Natural killer cell (primary cell): ENCODE data around the gene IPPK. TPM values are rescaled to one million over a fixed set of nuclear protein-coding genes. Genes with fewer than 3 reads are reported as not detected.

Experiments used
- ATAC-seq, 3 donors: fragments of 150-1000 bp in 2 of 3; fragments of 200-7000 bp in 1 of 3; cut with Tn5 transposase; 1 replicate in 1 of 3; 2 replicates in 2 of 3; pipeline ENCODE4 v1.10.0; 2021; ENCODE audit warnings: mild to moderate bottlenecking in 2 of 3, moderate library complexity in 2 of 3
- DNase-seq, 2 donors: peaks; one replicate each; pipeline versions ENCODE4 v3.0.0 to v3.0.0-alpha.2; 2013 to 2021; ENCODE audit warnings: mixed read lengths in 1 of 2
- H3K27ac ChIP-seq: one replicate; pipeline ENCODE4 v1.5.1; 2013; ENCODE audit warnings: mild to moderate bottlenecking, low read length
- H3K27me3 ChIP-seq: one replicate; pipeline ENCODE4 v1.6.1; 2013; ENCODE audit warnings: low read length; ENCODE audit not compliant: control insufficient read depth, insufficient read depth
- H3K36me3 ChIP-seq: one replicate; pipeline ENCODE4 v1.6.1; 2013; ENCODE audit warnings: low read length; ENCODE audit not compliant: control insufficient read depth, insufficient read depth
- H3K4me1 ChIP-seq: one replicate; pipeline ENCODE4 v1.6.1; 2013; ENCODE audit warnings: low read length; ENCODE audit not compliant: control insufficient read depth, insufficient read depth
- H3K4me3 ChIP-seq: one replicate; pipeline ENCODE4 v1.5.1; 2013; ENCODE audit warnings: low read length
- H3K9me3 ChIP-seq: one replicate; pipeline ENCODE4 v1.6.1; 2013; ENCODE audit warnings: low read length; ENCODE audit not compliant: control insufficient read depth, insufficient read depth
- H3K27ac Mint-ChIP-seq, 2 donors: one replicate each; pipeline ENCODE4 v1.8.0; 2022; ENCODE audit warnings: mild to moderate bottlenecking in 2 of 2, mixed read lengths in 2 of 2, moderate library complexity in 1 of 2
- H3K27me3 Mint-ChIP-seq, 2 donors: one replicate each; pipeline ENCODE4 v1.8.0; 2022; ENCODE audit warnings: low read depth in 2 of 2, mixed read lengths in 2 of 2
- H3K36me3 Mint-ChIP-seq: one replicate; pipeline ENCODE4 v1.8.0; 2022; ENCODE audit warnings: mixed read lengths
- H3K4me1 Mint-ChIP-seq, 2 donors: one replicate each; pipeline ENCODE4 v1.8.0; 2022; ENCODE audit warnings: mixed read lengths in 2 of 2
- H3K4me3 Mint-ChIP-seq: one replicate; pipeline ENCODE4 v1.8.0; 2022; ENCODE audit warnings: mild to moderate bottlenecking, moderate library complexity, mixed read lengths
- H3K9me3 Mint-ChIP-seq, 2 donors: one replicate each; pipeline ENCODE4 v1.8.0; 2022; ENCODE audit warnings: mixed read lengths in 2 of 2
- whole genome bisulfite sequencing: methylation state at CpG from one replicate; pipeline ENCODE4 v1.1.7; 2013; ENCODE audit warnings: missing lambda C conversion rate; ENCODE audit not compliant: insufficient coverage; 5-methylcytosine and 5-hydroxymethylcytosine counted together
- intact Hi-C: fragments of 100-400 bp; cut with micrococcal nuclease; formaldehyde crosslinking; loops from one replicate; pipeline ENCODE4 v1.14.2; 2022
- total RNA-seq, 4 donors: library from RNA; stranded (reverse); fragments of 120-200 nt in 1 of 4; gene quantifications; one replicate each; pipeline versions ENCODE4 v1.2.3 to v1.2.4, GENCODE V29; 2013 to 2022
- TF ChIP-seq, protein P1 (sequence below): fragments of 200-600 bp; IDR thresholded peaks from one replicate; pipeline ENCODE4 v1.8.0; 2022; ENCODE audit warnings: antibody characterized with exemption

IPPK gene
- total RNA-seq, 3 donors from 2014 or later (not counting 1 experiment from before 2014, with no cell fraction given): 4.9 to 9.2 (median 6.7) TPM

DNA sequence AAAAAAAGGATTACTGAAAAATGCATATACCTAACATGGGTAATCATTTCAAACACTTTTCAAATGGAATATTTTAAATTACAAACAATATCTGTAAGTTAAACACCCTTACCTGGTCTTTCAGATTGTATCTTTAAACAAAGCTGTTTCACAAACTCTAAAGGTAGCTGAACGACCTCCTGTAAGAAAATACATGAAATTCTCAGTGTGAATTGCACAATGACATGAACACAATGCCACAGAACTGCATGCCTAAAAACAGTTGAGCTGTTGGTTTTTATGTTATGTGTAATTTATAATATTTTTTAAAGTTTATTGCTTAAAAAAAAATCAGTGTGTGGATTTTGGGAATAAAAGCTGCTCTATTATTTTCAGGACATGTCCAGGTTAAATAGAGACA, 17.5 kb downstream of the IPPK start:
- DNase-seq: no peak
- intact Hi-C loops: no loop called here
- H3K36me3 ChIP-seq: peaks cover 40% of the 10 kb centered on the region

DNA sequence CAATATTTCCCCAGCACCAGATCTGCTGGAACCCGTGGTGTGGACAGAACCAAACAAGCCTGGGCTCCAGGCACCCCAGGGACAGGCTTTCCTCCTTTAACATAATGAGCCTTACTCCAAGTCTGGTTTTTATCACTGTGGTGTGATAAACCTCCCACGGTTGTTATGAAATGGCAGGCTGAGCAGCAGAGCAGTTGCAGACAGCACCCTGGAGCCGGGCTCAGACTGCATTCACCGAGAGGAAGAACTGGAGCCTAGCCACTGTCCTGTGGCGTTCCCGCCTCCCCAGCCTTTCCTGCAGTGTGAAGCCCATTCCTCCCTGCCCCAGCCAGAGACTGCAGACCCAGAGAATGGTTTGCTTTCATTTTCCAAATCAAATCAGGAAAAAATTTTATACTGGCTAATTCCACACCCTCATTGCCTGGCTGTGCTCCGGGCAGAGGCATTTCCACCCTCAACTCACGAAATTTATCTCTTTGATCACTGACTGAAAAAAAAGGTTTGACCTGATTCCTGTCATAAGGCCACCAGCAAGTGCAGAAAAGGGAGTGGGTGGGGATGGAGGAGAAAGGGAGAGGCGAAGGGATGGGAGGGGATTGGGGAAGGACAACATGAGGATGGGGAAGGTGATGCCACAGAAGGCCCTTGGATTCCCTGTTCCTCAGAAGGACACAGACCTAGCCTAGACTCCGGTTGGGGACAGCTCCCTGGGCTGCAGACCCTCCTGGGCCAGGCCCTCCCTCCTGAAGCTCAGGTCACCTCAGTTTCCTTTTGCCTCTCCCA, 18.9 kb downstream of the IPPK start:
- Histone ChIP-seq H3K27me3 (no peaks in the 10 kb centered on the region), H3K27ac (no peak overlapping the region), H3K36me3 (peaks cover 45% of the 10 kb centered on the region), H3K9me3 (no peaks in the 10 kb centered on the region), H3K4me1 (no peaks in the 10 kb centered on the region), H3K4me3 (no peak overlapping the region)
- intact Hi-C loops: no loop called here
- 96% methylated on average over 10 of the region's 10 CpGs for WGBS
- H3K4me3 Mint-ChIP-seq: no peak overlapping the region
- peaks cover 4 to 7% of the 10 kb centered on the region in 2 donors for H3K4me1 Mint-ChIP-seq
- H3K27ac Mint-ChIP-seq: no peak overlapping the region
- peaks cover 15% of the 10 kb centered on the region for H3K36me3 Mint-ChIP-seq
- no peak for DNase-seq
- ATAC-seq: no peak
- TF ChIP-seq, protein P1, sequence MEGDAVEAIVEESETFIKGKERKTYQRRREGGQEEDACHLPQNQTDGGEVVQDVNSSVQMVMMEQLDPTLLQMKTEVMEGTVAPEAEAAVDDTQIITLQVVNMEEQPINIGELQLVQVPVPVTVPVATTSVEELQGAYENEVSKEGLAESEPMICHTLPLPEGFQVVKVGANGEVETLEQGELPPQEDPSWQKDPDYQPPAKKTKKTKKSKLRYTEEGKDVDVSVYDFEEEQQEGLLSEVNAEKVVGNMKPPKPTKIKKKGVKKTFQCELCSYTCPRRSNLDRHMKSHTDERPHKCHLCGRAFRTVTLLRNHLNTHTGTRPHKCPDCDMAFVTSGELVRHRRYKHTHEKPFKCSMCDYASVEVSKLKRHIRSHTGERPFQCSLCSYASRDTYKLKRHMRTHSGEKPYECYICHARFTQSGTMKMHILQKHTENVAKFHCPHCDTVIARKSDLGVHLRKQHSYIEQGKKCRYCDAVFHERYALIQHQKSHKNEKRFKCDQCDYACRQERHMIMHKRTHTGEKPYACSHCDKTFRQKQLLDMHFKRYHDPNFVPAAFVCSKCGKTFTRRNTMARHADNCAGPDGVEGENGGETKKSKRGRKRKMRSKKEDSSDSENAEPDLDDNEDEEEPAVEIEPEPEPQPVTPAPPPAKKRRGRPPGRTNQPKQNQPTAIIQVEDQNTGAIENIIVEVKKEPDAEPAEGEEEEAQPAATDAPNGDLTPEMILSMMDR: no peak
- no peaks in the 10 kb centered on the region for H3K9me3 Mint-ChIP-seq
- no peaks in the 10 kb centered on the region for H3K27me3 Mint-ChIP-seq

More for the DNA sequence above, 17.5 kb downstream of the IPPK start:
- no peak overlapping the region for H3K27ac Mint-ChIP-seq
- WGBS: 90% methylated on average over 1 of the region's 1 CpG
- no peaks in the 10 kb centered on the region for H3K9me3 Mint-ChIP-seq
- H3K9me3 ChIP-seq: no peaks in the 10 kb centered on the region
- TF ChIP-seq, protein P1: no peak
- no peak for ATAC-seq
- H3K4me3 Mint-ChIP-seq: no peak overlapping the region
- H3K27me3 Mint-ChIP-seq: no peaks in the 10 kb centered on the region
- H3K36me3 Mint-ChIP-seq: peaks cover 2% of the 10 kb centered on the region
- H3K4me1 ChIP-seq: no peaks in the 10 kb centered on the region
- H3K27ac ChIP-seq: no peak overlapping the region
- no peaks in the 10 kb centered on the region for H3K27me3 ChIP-seq
- H3K4me1 Mint-ChIP-seq: peaks cover under 1 to 7% of the 10 kb centered on the region in 2 donors
- no peak overlapping the region for H3K4me3 ChIP-seq

DNA sequence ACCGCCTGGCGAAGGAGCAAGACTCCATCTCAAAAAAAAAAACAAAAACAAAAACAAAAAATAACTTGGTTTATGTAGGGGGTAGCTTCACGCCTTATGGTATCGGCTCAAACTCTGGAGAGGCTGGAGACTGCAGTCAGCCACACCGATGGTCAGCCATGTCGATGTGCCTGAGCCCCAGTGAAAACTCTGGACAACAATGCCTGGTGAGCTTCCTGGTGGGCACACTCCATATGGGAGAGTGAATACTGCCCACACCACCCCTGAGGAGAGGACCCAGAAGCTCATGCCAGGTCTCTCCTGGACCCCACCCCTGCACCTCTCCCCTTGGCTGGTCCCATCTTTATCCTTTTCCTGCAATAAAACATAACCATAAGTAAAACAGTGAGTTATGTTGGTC, 19.6 kb downstream of the IPPK start:
- TF ChIP-seq, protein P1: no peak
- intact Hi-C loops: no loop called here
- H3K36me3 Mint-ChIP-seq: peaks cover 23% of the 10 kb centered on the region
- no peak overlapping the region for H3K27ac Mint-ChIP-seq
- peaks cover 44% of the 10 kb centered on the region for H3K36me3 ChIP-seq
- ATAC-seq: no peak
- H3K27ac ChIP-seq: no peak overlapping the region
- H3K4me1 Mint-ChIP-seq: peaks cover 3 to 4% of the 10 kb centered on the region in 2 donors
- no peak for DNase-seq
- H3K4me1 ChIP-seq: no peaks in the 10 kb centered on the region
- H3K4me3 ChIP-seq: no peak overlapping the region
- H3K9me3 Mint-ChIP-seq: peaks cover 0 to 4% of the 10 kb centered on the region in 2 donors
- H3K9me3 ChIP-seq: no peaks in the 10 kb centered on the region
- no peaks in the 10 kb centered on the region for H3K27me3 ChIP-seq
- no peak overlapping the region for H3K4me3 Mint-ChIP-seq
- H3K27me3 Mint-ChIP-seq: no peaks in the 10 kb centered on the region
- 97% methylated on average over 5 of the region's 6 CpGs for WGBS
